BLaER1 treated with 17β-estradiol and CSF1 and Interleukin-3, amounts not matched to agents 10 nM and 100 nM (cell line): ENCODE results near the gene BPIFB3.
"Not testable (repeated sequence)": the region's sequence is repeated elsewhere in the genome, so short reads cannot be mapped to it uniquely, and the experiment has no call there.

Experiments
- H3K27ac ChIP-seq, 11 experiments: shearing (Covaris generic); formaldehyde crosslinking; 2 replicates each; pipeline ENCODE4 v1.8.1; 2022
- H3K27me3 ChIP-seq, 11 experiments: shearing (Covaris generic); formaldehyde crosslinking; 2 replicates each; pipeline ENCODE4 v1.8.1; 2022
- H3K36me3 ChIP-seq, 11 experiments: shearing (Covaris generic); formaldehyde crosslinking; 2 replicates each; pipeline ENCODE4 v1.8.1; 2022
- H3K4me1 ChIP-seq, 10 experiments: shearing (Covaris generic); formaldehyde crosslinking; 2 replicates each; pipeline ENCODE4 v1.8.1; 2022
- H3K4me2 ChIP-seq, 11 experiments: shearing (Covaris generic); formaldehyde crosslinking; 2 replicates each; pipeline ENCODE4 v1.8.1; 2022
- H3K4me3 ChIP-seq, 10 experiments: shearing (Covaris generic); formaldehyde crosslinking; 2 replicates each; pipeline ENCODE4 v1.8.1; 2022
- H3K9ac ChIP-seq, 11 experiments: shearing (Covaris generic); formaldehyde crosslinking; 2 replicates each; pipeline ENCODE4 v1.8.1; 2022
- H3K9me3 ChIP-seq, 11 experiments: shearing (Covaris generic); formaldehyde crosslinking; replicated peaks in 1 of 11; 2 replicates each; pipeline ENCODE4 v1.8.1; 2022
- H4K20me1 ChIP-seq, 11 experiments: shearing (Covaris generic); formaldehyde crosslinking; 2 replicates each; pipeline ENCODE4 v1.8.1; 2022
- Cebpa-rat ChIP-seq, 11 experiments: shearing (Covaris generic); IDR thresholded peaks; 2 replicates each; pipeline ENCODE4 v1.8.1; 2022

BPIFB3 gene

DNA sequence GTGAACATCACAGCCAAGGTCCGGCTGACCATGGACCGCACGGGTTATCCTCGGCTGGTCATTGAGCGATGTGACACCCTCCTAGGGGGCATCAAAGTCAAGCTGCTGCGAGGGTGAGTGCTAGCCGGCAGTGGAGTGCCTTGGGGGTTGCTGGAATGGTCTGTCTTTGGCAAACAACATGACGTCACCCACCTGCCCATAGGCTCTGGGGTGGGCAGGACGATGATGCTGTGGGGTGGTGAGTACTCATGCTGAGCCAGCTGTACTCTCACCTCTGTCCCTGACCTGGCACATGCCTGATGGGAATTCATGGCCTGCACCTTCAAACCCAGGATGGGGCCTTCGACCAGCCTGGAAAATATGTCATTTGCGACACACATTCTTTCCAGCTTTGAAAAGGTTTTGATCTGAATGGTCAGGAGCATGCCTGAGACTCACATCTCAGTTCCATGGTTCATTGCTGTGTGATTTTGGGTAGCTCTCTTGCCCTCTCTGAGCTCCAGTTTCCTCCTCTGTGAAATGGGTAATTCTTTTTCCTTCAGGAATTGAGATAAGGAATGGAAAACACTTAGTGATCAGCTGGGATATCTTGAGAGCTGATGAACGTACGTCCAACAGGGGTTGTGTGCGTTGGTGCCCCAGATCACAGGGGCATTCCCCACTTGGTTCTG lies 32.5 kb downstream of the BPIFB3 start:
- H3K27me3 ChIP-seq, result no peaks in the 10 kb centered on the region
- no peaks in the 10 kb centered on the region for H3K9me3 ChIP-seq
- H3K36me3 ChIP-seq, result no peaks in the 10 kb centered on the region
- no peak overlapping the region for H3K27ac ChIP-seq
- no peak overlapping the region for H3K4me2 ChIP-seq
- no peaks in the 10 kb centered on the region for H3K4me1 ChIP-seq
- no peak overlapping the region for H3K9ac ChIP-seq
- H4K20me1 ChIP-seq, result no peaks in the 10 kb centered on the region
- no peak for TF ChIP-seq Cebpa-rat (IDR thresholded peaks at IDR 0.05)
- no peak overlapping the region for H3K4me3 ChIP-seq

DNA sequence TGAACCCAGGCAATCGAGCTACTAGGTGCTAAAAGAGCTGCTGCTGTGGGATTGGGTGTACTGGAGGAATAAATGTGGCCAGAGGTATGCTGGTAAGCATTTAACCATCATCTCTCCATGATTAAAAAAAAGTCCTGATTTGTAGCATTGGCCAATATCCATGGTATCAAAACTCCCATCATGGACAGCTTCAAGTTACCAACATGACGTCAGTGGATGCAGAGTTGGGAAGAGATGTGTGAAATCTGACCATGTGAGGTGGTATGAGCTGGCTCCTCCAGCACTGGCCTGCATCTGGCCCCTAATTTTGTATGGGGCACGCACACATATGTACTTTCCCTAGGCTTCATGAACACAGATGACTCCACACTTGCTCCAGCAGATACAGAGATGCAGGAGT lies 37.4 kb downstream of the BPIFB3 start:
- Histone ChIP-seq H4K20me1 (no peaks in the 10 kb centered on the region), H3K4me2 (no peak overlapping the region), H3K9ac (no peak overlapping the region), H3K9me3 (no peaks in the 10 kb centered on the region), H3K27ac (no peak overlapping the region), H3K36me3 (no peaks in the 10 kb centered on the region), H3K27me3 (no peaks in the 10 kb centered on the region), H3K4me1 (no peaks in the 10 kb centered on the region), H3K4me3 (no peak overlapping the region)
- no peak for TF ChIP-seq Cebpa-rat (IDR thresholded peaks at IDR 0.05)

DNA sequence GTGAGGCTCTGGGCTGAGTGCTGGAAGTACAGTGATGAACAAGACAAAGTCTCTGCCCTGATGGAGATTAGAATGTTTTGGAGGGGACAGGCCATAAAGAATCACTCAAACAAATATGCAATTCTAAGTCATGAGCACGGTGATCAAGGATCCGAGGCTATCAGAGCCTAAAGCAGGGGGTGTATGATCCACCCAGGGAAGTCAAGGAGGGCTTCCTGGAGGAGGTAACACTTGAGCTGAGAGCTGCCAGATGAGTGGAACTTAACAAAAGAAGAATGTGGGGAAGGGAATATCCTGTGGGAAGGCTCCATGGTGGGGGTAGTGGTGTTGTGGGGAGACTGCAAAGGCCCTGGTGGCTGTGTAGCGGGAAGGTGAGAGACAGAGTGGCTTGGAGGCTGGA lies 38.0 kb downstream of the BPIFB3 start:
- TF ChIP-seq Cebpa-rat (IDR thresholded peaks at IDR 0.05), result no peak
- Histone ChIP-seq H3K9me3 (no peaks in the 10 kb centered on the region), H3K27ac (no peak overlapping the region)

DNA sequence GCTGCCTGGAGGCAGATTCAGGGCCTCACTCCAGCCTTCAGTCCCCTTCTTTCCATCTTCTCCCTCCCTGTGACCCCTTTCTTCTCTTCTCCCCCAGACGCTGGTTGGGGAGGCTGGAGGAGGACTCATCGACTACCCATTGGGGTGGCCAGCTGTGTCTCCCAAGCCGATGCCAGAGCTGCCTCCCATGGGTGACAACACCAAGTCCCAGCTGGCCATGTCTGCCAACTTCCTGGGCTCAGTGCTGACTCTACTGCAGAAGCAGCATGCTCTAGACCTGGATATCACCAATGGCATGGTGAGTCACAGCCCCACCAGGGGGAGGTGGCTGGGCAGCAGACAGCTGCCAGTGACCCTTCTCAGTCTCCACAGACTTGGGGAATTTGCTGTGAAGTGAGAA lies 38.7 kb downstream of the BPIFB3 start:
- no peak overlapping the region for H3K27ac ChIP-seq
- no peak overlapping the region for H3K9ac ChIP-seq

More for the DNA sequence above, 38.0 kb downstream of the BPIFB3 start:
- Histone ChIP-seq H3K27me3 (no peaks in the 10 kb centered on the region), H3K36me3 (no peaks in the 10 kb centered on the region), H3K4me1 (no peaks in the 10 kb centered on the region), H4K20me1 (no peaks in the 10 kb centered on the region), H3K4me3 (no peak overlapping the region), H3K9ac (no peak overlapping the region), H3K4me2 (no peak overlapping the region)

DNA sequence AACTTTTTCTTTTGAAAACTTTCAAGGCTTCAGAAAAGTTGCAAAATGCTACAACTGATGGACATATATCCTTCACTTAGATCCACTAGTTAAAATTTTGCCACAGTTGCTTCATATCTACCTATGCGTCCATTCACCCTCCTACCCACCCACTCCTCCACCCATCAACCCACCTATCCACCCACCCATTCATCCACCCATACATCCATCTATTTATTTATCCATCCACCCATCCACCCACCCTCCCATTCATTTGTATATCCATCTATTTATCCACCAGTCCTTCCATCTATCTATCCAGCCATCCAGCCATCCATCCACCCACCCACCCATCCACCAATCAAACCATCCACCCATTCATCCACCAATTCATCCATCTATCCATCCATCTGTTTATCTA lies 39.4 kb downstream of the BPIFB3 start:
- Histone ChIP-seq H3K9ac (no peak overlapping the region), H3K9me3 (no peaks in the 10 kb centered on the region), H3K27me3 (no peaks in the 10 kb centered on the region), H3K27ac (no peak overlapping the region), H3K36me3 (no peaks in the 10 kb centered on the region), H3K4me2 (no peak overlapping the region), H3K4me1 (no peaks in the 10 kb centered on the region), H3K4me3 (no peak overlapping the region), H4K20me1 (no peaks in the 10 kb centered on the region; a peak in 1 of 22 replicates)
- TF ChIP-seq Cebpa-rat (IDR thresholded peaks at IDR 0.05), result no peak

More for the DNA sequence above, 38.7 kb downstream of the BPIFB3 start:
- Histone ChIP-seq H3K36me3 (no peaks in the 10 kb centered on the region), H3K9me3 (no peaks in the 10 kb centered on the region), H3K4me1 (no peaks in the 10 kb centered on the region), H3K4me3 (no peak overlapping the region), H3K27me3 (no peaks in the 10 kb centered on the region), H3K4me2 (no peak overlapping the region), H4K20me1 (no peaks in the 10 kb centered on the region; a peak in 1 of 22 replicates)
- TF ChIP-seq Cebpa-rat (IDR thresholded peaks at IDR 0.05), result no peak

DNA sequence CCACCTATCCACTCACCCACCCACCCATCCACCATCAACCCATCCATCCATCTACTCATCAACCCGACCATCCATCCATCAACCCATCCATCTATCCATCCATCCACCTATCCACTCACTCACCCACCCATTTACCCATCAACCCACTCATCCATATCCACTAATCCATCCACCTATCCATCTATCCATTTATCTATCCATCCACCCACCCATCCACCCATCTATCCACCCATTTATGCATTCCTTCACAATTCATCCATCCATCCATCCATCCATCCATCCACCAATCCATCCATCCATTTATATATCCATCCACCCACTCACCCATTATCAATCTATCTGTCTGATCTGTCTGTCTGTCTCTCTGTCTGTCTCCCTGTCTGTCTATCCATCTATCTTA lies 39.9 kb downstream of the BPIFB3 start:
- no peaks in the 10 kb centered on the region for H3K36me3 ChIP-seq
- H3K9ac ChIP-seq, result no peak overlapping the region
- no peaks in the 10 kb centered on the region for H3K27me3 ChIP-seq
- no peak overlapping the region for H3K4me2 ChIP-seq
- no peak for TF ChIP-seq Cebpa-rat (IDR thresholded peaks at IDR 0.05)
- H3K27ac ChIP-seq, result no peak overlapping the region
- no peaks in the 10 kb centered on the region for H3K9me3 ChIP-seq
- H4K20me1 ChIP-seq, result no peaks in the 10 kb centered on the region; a peak in 1 of 22 replicates
- H3K4me3 ChIP-seq, result no peak overlapping the region
- no peaks in the 10 kb centered on the region for H3K4me1 ChIP-seq

DNA sequence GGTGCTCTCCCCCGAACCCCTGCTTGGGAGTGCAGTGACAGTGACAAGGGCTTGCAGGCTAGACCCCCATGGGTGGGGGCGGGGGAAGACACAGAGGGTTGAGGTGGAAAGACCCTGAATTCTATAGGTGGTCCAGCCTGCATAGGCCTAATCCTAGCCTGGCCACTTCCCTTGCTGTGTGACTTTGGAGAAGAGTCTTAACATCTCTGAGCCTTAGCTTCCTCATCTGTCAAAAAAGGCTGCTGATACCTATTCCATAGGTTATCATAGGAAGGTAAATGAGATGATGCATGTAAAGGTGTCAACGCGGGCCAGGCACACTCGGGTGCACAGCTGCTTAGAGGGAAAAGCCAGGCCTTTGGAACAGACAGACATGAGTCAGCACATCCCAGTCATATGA lies 41.5 kb downstream of the BPIFB3 start:
- Histone ChIP-seq H3K4me1 (no peaks in the 10 kb centered on the region), H3K36me3 (no peaks in the 10 kb centered on the region), H4K20me1 (no peaks in the 10 kb centered on the region; a peak in 1 of 22 replicates), H3K27ac (no peak overlapping the region), H3K4me2 (no peak overlapping the region), H3K9me3 (no peaks in the 10 kb centered on the region), H3K9ac (no peak overlapping the region; a peak in 1 of 22 replicates), H3K27me3 (no peaks in the 10 kb centered on the region), H3K4me3 (no peak overlapping the region)
- no peak for TF ChIP-seq Cebpa-rat (IDR thresholded peaks at IDR 0.05)

DNA sequence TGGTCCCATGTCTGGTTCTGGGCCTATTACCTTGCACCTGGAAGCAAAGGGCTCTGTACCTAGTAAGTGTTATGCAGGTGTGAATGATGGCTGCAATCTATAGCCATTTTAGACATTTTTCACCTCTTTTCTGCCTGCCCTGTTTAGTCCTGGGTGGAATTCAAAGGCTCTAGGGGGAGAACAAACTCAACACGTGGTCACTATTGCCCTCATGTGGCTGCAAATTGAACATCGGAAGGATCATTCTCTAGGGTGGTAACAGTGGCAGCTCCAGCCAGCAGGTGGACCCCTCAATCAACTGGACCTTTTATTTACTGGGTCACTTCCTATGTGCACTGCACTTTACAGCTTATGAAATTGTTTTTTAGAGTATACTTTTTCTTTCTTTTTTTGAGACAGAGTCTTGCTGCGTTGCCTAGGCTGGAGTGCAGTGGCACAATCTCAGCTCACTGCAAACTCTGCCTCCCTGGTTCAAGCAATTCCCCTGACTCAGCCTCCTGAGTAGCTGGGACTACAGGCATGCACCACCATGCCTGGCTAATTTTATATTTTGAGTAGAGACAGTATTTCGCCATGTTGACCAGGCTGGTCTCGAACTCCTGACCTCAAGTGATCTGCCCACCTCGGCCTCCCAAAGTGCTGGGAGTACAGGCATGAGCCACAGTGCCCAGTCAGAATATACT lies 42.3 kb downstream of the BPIFB3 start:
- H3K4me1 ChIP-seq, H3K4me3 ChIP-seq, H3K9ac ChIP-seq, H3K9me3 ChIP-seq, H4K20me1 ChIP-seq, H3K27me3 ChIP-seq, H3K36me3 ChIP-seq, H3K4me2 ChIP-seq, H3K27ac ChIP-seq: not testable (repeated sequence)

DNA sequence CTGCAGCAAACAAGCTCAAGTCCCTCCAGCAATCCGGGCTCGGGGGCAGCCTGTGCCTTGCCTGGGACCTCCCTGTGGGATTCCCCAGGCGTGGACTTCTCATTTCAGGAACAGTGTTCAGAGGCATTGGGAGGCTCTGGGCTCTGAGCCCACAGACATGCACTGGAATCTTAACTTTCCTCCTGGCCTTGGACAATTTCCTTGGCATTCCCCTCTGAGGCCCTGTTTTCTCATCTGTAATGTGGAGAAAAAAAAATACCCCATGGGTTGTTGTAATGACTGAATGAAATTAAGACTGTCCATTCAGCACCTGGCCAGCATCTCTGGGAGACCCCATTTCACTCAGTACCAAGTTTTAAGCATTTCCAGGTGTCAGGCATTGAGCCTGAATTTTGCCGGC lies 43.3 kb downstream of the BPIFB3 start:
- H3K9me3 ChIP-seq, result no peaks in the 10 kb centered on the region
- H3K27me3 ChIP-seq, result no peaks in the 10 kb centered on the region
- H3K9ac ChIP-seq, result no peak overlapping the region; a peak in 1 of 22 replicates
- no peak overlapping the region for H3K4me3 ChIP-seq
- no peak overlapping the region for H3K27ac ChIP-seq
- H3K4me2 ChIP-seq, result no peak overlapping the region
- H3K4me1 ChIP-seq, result no peaks in the 10 kb centered on the region
- no peak for TF ChIP-seq Cebpa-rat (IDR thresholded peaks at IDR 0.05)
- no peaks in the 10 kb centered on the region; a peak in 1 of 22 replicates for H4K20me1 ChIP-seq
- no peaks in the 10 kb centered on the region for H3K36me3 ChIP-seq
